Astrocyte of the cerebellum (primary cell): Measurements from ENCODE around the gene CCM2.
"Not testable (repeated sequence)": the region's sequence is repeated elsewhere in the genome, so short reads cannot be mapped to it uniquely, and the experiment has no call there.

Experiments used
- DNase-seq: peaks from one replicate; pipeline ENCODE4 v3.0.0-alpha.2; 2011; ENCODE audit warnings: low read depth
- H3K4me3 ChIP-seq: 2 replicates; pipeline ENCODE4 v1.5.1; 2011; ENCODE audit warnings: mild to moderate bottlenecking, low read depth, low read length, moderate library complexity
- in situ Hi-C: cut with HindIII; loops from 2 replicates; pipeline ENCODE4 v1.10.0; 2017; ENCODE audit warnings: low sequenced_read_pairs
- TF ChIP-seq, protein P1 (sequence below): IDR thresholded peaks from 2 replicates; pipeline ENCODE4 v1.5.1; 2012; ENCODE audit warnings: low read length, low read depth, moderate library complexity, mild to moderate bottlenecking; ENCODE audit errors: missing control alignments

The CCM2 gene

DNA sequence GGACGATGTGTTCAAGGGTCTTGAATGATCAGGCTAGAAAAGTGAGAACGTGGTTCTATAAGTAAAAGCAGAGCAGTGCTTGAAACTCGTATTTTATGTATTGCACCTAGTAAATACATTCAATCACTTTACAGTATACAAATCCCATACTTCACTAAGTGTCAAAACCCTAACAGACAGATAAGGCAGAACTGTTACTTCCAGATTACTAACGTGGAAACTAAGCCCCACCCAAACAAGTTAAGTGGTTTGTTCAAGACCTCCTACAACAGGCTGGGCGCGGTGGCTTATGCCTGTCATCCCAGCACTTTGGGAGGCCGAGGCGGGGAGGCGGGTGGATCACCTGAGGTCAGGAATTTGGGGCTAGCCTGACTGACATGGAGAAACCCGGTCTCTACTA is 12.0 kb upstream of the CCM2 start:
- TF ChIP-seq, protein P1, sequence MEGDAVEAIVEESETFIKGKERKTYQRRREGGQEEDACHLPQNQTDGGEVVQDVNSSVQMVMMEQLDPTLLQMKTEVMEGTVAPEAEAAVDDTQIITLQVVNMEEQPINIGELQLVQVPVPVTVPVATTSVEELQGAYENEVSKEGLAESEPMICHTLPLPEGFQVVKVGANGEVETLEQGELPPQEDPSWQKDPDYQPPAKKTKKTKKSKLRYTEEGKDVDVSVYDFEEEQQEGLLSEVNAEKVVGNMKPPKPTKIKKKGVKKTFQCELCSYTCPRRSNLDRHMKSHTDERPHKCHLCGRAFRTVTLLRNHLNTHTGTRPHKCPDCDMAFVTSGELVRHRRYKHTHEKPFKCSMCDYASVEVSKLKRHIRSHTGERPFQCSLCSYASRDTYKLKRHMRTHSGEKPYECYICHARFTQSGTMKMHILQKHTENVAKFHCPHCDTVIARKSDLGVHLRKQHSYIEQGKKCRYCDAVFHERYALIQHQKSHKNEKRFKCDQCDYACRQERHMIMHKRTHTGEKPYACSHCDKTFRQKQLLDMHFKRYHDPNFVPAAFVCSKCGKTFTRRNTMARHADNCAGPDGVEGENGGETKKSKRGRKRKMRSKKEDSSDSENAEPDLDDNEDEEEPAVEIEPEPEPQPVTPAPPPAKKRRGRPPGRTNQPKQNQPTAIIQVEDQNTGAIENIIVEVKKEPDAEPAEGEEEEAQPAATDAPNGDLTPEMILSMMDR: no peak
- no peak for DNase-seq
- no peak overlapping the region for H3K4me3 ChIP-seq
- in situ Hi-C loops: no loop called here

DNA sequence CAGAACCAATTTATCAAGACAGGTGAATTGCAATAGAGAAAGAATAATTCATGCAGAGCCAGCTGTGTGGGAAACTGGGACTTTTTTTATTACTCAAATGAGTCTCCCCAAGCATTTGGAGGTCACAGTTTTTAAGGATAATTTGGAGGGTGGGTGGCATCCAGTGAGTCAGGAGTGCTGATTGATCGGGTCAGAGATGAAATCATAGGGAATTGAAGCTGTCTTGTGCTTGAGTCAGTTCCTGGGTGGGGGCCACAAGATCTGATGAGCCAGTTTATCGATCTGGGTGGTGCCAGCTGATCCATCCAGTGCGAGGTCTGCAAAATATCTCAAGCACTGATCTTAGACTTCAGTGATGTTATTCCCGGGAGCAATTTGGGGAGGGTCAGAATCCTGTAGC is 11.3 kb upstream of the CCM2 start:
- in situ Hi-C loops: no loop called here
- no peak for DNase-seq
- TF ChIP-seq, protein P1: no peak
- no peak overlapping the region for H3K4me3 ChIP-seq

DNA sequence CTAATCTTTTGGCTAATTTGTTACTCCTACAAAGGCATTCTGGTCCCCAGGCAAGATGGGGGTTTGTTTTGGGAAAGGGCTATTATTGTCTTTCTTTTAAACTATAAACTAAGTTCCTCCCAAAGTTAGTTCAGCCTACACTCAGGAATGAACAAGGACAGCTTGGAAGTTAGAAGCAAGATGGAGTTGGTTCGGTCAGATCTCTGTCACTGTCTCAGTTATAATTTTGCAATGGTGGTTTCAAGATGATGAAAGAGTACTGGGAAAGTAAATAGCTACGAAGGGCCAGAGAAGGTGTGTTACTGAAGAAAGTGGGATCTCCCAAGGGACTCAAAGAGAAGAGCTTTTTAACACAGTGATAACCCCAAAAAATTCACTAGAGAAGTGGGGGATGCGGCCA is 10.9 kb upstream of the CCM2 start:
- in situ Hi-C loops: no loop called here
- no peak overlapping the region for H3K4me3 ChIP-seq
- no peak for DNase-seq
- TF ChIP-seq, protein P1: no peak

DNA sequence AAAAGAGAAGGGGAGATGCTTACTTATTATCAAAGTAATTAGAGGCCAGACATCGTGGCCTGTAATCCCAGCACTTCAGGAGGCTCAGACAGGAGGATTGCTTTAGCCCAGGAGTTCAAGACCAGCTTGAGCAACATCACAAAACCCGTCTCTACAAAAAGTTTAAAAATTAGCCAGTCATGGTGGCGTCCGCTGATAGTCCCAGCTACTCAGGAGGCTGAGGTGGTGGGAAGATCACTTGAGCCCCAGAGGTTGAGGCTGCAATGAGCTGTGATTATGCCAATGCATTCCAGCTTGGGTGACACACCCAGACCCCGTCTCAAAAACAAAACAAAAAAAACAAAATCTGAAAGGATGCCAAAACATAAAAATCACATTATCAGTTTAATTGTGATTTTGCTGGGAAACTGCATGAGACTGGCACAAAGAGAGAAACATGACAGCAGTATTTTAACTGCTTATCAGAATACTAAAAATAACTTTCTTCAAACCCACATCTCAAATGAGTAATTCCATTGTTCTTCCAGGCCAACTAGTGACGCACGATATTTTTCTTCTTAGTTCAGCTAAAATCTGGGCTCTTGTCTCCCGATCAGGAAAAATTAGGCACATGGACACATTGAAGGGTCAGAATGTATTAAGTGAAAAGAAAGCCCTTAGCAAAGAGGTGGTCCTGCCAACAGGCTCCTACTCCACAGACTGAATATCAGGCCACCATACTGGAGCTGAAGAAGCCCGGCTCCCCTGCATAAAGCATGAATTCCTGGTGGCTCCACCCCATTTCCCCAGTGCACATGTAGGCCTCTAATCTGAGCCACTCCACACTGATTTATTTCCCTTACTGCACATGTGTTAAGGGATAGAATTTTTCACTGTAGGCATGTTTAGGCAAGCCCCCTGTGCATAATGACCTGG is 9.6 kb upstream of the CCM2 start:
- DNase-seq: peak; percentile 49
- in situ Hi-C loops: no loop called here

DNA sequence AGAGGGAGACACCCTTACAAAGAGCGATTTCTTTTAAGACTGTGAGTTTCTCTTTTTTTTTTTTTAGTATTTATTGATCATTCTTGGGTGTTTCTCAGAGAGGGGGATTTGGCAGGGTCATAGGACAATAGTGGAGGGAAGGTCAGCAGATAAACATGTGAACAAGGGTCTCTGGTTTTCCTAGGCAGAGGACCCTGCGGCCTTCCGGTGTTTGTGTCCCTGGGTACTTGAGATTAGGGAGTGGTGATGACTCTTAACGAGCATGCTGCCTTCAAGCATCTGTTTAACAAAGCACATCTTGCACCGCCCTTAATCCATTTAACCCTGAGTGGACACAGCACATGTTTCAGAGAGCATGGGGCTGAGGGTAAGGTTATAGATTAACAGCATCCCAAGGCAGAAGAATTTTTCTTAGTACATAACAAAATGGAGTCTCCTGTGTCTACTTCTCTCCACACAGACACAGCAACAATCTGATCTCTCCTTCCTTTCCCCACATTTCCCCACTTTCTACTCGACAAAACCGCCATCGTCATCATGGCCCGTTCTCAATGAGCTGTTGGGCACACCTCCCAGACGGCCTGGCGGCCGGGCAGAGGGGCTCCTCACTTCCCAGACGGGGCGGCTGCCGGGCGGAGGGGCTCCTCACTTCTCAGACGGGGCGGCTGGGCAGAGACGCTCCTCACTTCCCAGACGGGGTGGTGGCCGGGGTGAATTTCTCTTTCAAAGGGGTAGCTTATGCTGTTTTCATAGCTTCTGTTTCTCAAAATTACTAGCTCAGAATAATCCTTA is 7.8 kb upstream of the CCM2 start:
- in situ Hi-C loops, DNase-seq, H3K4me3 ChIP-seq: not testable (repeated sequence)

More for the DNA sequence above, 9.6 kb upstream of the CCM2 start:
- TF ChIP-seq, protein P1: no peak
- no peak overlapping the region for H3K4me3 ChIP-seq

DNA sequence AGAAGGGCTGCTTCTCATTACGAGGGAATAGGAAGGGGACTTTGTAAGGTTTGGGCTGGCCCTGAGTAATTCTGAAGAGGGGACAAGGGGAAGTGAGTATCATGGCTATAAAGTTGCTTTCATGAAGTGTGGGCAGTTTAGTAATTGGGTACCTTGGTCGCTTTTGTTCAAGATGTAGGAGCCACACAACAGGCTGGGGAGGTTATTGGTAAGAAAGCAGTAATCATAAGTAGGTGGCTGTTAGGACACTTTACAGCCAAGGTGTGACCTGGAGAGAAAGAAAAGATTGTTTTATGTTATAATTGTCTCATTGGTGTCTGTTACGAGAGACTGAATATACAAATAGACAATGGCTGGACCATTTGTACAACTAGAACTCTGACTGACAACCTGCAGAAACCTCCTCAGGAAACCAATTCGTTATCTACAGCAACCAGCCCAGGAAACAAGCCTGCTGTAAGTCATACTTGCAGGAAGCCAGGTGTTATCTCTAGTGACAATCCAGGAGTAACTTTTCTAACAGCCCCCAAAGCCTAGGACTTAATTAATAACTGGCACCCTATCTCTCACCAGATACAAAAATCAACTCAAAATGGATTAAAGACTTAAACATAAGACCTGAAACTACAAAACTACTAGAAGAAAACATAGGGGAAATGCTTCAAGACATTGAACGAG is 5.0 kb upstream of the CCM2 start:
- no peak overlapping the region for H3K4me3 ChIP-seq
- in situ Hi-C loops: no loop called here
- DNase-seq: no peak
- TF ChIP-seq, protein P1: no peak
